Heart left ventricle (tissue), 13 donors: ENCODE results near the gene NLRP3.

Source experiments
- POLR2A ChIP-seq, 2 donors: fragments of 450-650 bp; IDR thresholded peaks; one replicate each; pipeline ENCODE4 v1.6.1; 2017; ENCODE audit warnings: antibody characterized with exemption in 2 of 2, mild to moderate bottlenecking in 2 of 2, moderate library complexity in 2 of 2
- TF ChIP-seq, protein P1 (sequence below), 12 donors: fragments of 200-600 bp; sonication (generic) in 4 of 12; IDR thresholded peaks; one replicate each; pipeline versions ENCODE4 v1.5.0 to v1.8.0; 2018 to 2022; ENCODE audit warnings: antibody characterized with exemption in 12 of 12, mild to moderate bottlenecking in 5 of 12
- donor health status: ischemic (EF 13 %, LVEDD 7.1; RV severe dilation, severe dysfunction).
- donor health status: DM: no; HTN: yes; CAD: no.
- donor health status: DM: no; HTN: no; CAD: no.
- donor health status: ischemic (EF 25% LVEDD 6.9; RV normal size, moderate dysfunction).
- donor health status: ischemic (EF 25% LVEDD 5.7; RV mildly dilated, moderate dysfunction).
- donor health status: ischemic (EF 35%, LVEDD 5.7; RV mildly dilated, moderate dysfunction).
- donor health status: nonischemic (EF 11% LVEDD 7.7; RV severe dilation, severe dysfunction).
- donor health status: DM: yes; HTN: yes; CAD: no.
- donor health status: PGD.
- donor health status: ischemic (EF 29% LVEDD 5.4; RV normal size, mild dysfunction).
- donor health status: nonischemic (EF 23%, LVEDD 6.1; RV moderate dilation, normal function).

DNA sequence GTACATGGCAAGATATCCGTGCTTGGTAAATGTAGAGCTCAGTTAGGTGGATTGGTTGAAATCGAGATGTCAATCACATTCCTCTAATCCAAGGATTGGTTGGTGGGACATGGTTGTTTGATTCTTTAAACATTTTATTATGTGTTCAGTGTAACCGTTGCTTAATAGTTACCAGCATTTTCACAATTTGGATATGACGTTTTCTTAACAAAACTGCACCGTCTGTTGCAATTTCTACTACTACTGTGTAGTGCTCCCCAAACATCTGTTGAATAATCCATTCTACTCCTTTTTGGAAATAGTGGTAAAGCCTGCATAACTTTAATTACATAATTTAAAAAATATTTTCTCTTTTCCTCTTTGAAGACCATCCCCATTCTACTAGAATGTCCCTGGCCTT is 25.6 kb downstream of the NLRP3 start:
- TF ChIP-seq, protein P1, sequence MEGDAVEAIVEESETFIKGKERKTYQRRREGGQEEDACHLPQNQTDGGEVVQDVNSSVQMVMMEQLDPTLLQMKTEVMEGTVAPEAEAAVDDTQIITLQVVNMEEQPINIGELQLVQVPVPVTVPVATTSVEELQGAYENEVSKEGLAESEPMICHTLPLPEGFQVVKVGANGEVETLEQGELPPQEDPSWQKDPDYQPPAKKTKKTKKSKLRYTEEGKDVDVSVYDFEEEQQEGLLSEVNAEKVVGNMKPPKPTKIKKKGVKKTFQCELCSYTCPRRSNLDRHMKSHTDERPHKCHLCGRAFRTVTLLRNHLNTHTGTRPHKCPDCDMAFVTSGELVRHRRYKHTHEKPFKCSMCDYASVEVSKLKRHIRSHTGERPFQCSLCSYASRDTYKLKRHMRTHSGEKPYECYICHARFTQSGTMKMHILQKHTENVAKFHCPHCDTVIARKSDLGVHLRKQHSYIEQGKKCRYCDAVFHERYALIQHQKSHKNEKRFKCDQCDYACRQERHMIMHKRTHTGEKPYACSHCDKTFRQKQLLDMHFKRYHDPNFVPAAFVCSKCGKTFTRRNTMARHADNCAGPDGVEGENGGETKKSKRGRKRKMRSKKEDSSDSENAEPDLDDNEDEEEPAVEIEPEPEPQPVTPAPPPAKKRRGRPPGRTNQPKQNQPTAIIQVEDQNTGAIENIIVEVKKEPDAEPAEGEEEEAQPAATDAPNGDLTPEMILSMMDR (IDR thresholded peaks at IDR 0.05): no peak
- TF ChIP-seq POLR2A (IDR thresholded peaks at IDR 0.05): no peak
